GM12892 (cell line): Measurements from ENCODE around the gene PVRIG.

Source experiments
- POLR2A ChIP-seq: IDR thresholded peaks from 2 replicates; pipeline ENCODE4 v1.6.1; 2011; ENCODE audit warnings: low read depth, low read length, control low read depth
- POLR2AphosphoS5 ChIP-seq: IDR thresholded peaks from 2 replicates; pipeline ENCODE4 v1.6.1; 2011; ENCODE audit warnings: low read depth, low read length, control low read depth

GRCh38 chr7:100175296-100175935 lies 44.3 kb upstream of the PVRIG start:
- no peak for TF ChIP-seq POLR2AphosphoS5
- TF ChIP-seq POLR2A, result no peak
